DND-41 (cell line): Measurements from ENCODE around the gene SOX8.

Source experiments
- ATAC-seq: fragments of 200-7000 bp; cut with Tn5 transposase; 3 replicates; pipeline ENCODE4 v1.9.1; 2021; ENCODE audit warnings: low read depth; ENCODE audit not compliant: insufficient read depth
- DNase-seq: peaks from one replicate; pipeline ENCODE4 v3.0.0-alpha.2; 2020
- H2AFZ ChIP-seq: 2 replicates; pipeline ENCODE4 v1.6.0; 2012; ENCODE audit warnings: low read depth, low read length
- H3K27ac ChIP-seq: 2 replicates; pipeline ENCODE4 v1.5.1; 2012; ENCODE audit warnings: low read length, inconsistent platforms
- H3K27me3 ChIP-seq: fragments of 200-600 bp; sonication (generic); 2 replicates; pipeline ENCODE4 v1.6.0; 2012; ENCODE audit warnings: low read length, mild to moderate bottlenecking, inconsistent platforms; ENCODE audit not compliant: insufficient read depth, poor library complexity
- H3K36me3 ChIP-seq: 2 replicates; pipeline ENCODE4 v1.5.1; 2012; ENCODE audit warnings: low read length, inconsistent platforms; ENCODE audit not compliant: insufficient read depth
- H3K4me1 ChIP-seq: 2 replicates; pipeline ENCODE4 v1.5.1; 2012; ENCODE audit warnings: mild to moderate bottlenecking, low read length; ENCODE audit not compliant: insufficient read depth
- H3K4me2 ChIP-seq: 2 replicates; pipeline ENCODE4 v1.6.0; 2012; ENCODE audit warnings: mild to moderate bottlenecking, moderate library complexity, low read length, inconsistent platforms; ENCODE audit not compliant: insufficient read depth
- H3K4me3 ChIP-seq, 2 experiments: fragments of 200-600 bp in 1 of 2; shearing (Covaris generic) in 1 of 2; 2 replicates each; pipeline ENCODE4 v1.5.1; 2012 to 2016; ENCODE audit warnings: inconsistent platforms in 2 of 2, low read length in 2 of 2, mild to moderate bottlenecking in 2 of 2, low read depth in 1 of 2, moderate library complexity in 1 of 2
- H3K79me2 ChIP-seq: 2 replicates; pipeline ENCODE4 v1.6.0; 2012; ENCODE audit warnings: low read length, inconsistent platforms; ENCODE audit not compliant: insufficient read depth
- H3K9ac ChIP-seq: 2 replicates; pipeline ENCODE4 v1.6.0; 2012; ENCODE audit warnings: low read depth, mild to moderate bottlenecking, inconsistent platforms, low read length, moderate library complexity
- H3K9me3 ChIP-seq: 2 replicates; pipeline ENCODE4 v1.5.1; 2012; ENCODE audit warnings: low read length, moderate library complexity, mild to moderate bottlenecking, inconsistent platforms; ENCODE audit not compliant: insufficient read depth, severe bottlenecking
- H4K20me1 ChIP-seq: 2 replicates; pipeline ENCODE4 v1.6.0; 2012; ENCODE audit warnings: low read length; ENCODE audit not compliant: insufficient read depth
- CTCF ChIP-seq: IDR thresholded peaks from 2 replicates; pipeline ENCODE4 v1.5.1; 2012; ENCODE audit warnings: borderline replicate concordance, low read length, moderate library complexity, mild to moderate bottlenecking; ENCODE audit not compliant: poor library complexity, severe bottlenecking; ENCODE audit errors: extremely low read depth
- EZH2 ChIP-seq: IDR thresholded peaks from 3 replicates; pipeline ENCODE4 v1.6.1; 2012; ENCODE audit warnings: borderline replicate concordance, low read depth, mild to moderate bottlenecking, moderate library complexity, low read length, inconsistent platforms; ENCODE audit not compliant: severe bottlenecking

The SOX8 gene

DNA sequence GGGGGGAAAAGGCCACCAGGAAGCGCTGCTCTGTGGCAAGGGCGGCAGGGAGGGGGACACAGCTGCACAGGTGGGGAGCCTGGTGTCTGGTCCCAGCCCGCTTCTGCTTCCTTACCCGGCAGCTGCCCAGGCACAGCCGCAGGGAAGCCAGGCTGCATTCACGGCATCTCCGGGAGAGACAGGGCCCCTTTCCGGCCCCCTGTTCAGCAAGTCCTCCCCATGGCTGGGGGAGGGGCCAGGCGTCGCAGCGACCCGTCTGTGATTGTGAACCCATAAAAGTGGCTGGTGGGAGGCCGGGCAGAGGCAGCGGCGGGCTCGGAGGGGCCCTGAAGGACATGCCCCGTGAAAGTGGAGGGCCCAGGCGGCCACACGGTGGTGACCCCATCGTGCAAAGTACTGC is 28.7 kb downstream of the SOX8 start:
- no peak for ATAC-seq
- no peaks in the 10 kb centered on the region for H3K79me2 ChIP-seq
- no peak overlapping the region for H3K4me3 ChIP-seq
- H3K9me3 ChIP-seq = no peaks in the 10 kb centered on the region
- no peak for DNase-seq
- no peaks in the 10 kb centered on the region for H3K36me3 ChIP-seq
- no peaks in the 10 kb centered on the region for H3K4me1 ChIP-seq
- H2AFZ ChIP-seq = no peak overlapping the region
- no peak overlapping the region for H3K9ac ChIP-seq
- no peaks in the 10 kb centered on the region for H3K27me3 ChIP-seq
- H3K27ac ChIP-seq = no peak overlapping the region
- no peak overlapping the region for H3K4me2 ChIP-seq
- H4K20me1 ChIP-seq = peaks cover 9% of the 10 kb centered on the region; the same call in 1 of the 2 replicates
- TF ChIP-seq EZH2 (no peak), CTCF (no peak)

DNA sequence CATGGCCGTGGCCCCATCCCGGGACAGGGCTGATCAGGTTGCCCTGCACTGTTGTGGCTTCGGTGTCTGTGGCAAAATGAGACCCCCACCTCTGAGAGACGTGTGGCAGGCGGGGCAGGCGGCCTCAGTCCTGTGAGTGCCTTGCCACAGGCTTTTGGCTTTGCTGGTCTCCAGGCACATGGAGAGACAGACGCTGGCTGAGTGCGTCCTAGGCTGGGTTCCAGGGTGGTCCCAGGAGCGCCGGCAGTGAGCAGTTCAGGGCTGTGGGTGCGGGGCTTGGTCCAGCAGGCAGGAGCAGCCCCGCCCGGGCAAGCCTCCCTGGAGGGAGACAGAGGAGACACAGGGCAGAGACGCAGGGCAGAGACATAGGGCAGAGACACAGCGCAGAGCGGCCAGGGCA is 29.2 kb downstream of the SOX8 start:
- no peak overlapping the region for H3K27ac ChIP-seq
- DNase-seq (no peak), ATAC-seq (no peak)
- H3K4me3 ChIP-seq = no peak overlapping the region
- H4K20me1 ChIP-seq = peaks cover 9% of the 10 kb centered on the region; the same call in 1 of the 2 replicates
- H3K36me3 ChIP-seq = no peaks in the 10 kb centered on the region
- no peak for TF ChIP-seq EZH2
- TF ChIP-seq CTCF = no peak
- no peaks in the 10 kb centered on the region for H3K4me1 ChIP-seq
- H3K9ac ChIP-seq = no peak overlapping the region
- H3K79me2 ChIP-seq = no peaks in the 10 kb centered on the region
- H3K27me3 ChIP-seq = no peaks in the 10 kb centered on the region
- H3K9me3 ChIP-seq = no peaks in the 10 kb centered on the region
- H3K4me2 ChIP-seq = no peak overlapping the region
- H2AFZ ChIP-seq = no peak overlapping the region

DNA sequence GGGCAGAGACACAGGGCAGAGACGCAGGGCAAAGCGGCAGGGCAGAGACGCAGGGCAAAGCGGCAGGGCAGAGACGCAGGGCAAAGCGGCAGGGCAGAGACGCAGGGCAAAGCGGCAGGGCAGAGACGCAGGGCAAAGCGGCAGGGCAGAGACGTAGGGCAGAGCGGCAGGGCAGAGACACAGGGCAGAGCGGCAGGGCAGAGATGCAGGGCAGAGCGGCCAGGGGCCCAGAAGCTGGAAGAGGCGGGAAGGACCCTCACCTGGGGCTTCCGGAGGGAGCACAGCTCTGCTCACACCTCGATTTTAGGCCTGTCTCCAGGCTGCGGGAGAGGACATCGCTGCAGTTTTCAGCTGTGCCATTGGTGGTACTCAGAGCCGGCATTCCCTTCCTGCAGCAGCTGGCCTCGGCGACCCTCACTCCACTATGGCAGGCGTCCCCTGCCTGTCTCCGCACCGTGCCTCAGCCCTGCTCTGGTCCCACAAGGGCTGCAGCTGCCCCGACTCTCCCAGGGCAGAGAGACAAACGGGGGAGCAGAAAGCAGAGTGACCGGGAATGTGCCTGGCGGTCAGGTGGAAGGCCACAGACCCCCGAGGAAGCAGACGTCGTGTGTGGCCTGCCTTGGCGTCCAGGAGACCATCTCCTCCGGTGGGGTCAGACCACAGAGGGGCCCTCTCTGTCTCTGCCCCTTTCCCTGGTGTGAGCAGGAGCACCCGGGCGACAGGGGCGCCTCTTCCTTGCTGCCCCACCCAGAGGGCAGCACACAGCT is 29.9 kb downstream of the SOX8 start:
- Histone ChIP-seq H2AFZ (no peak overlapping the region), H3K9me3 (no peaks in the 10 kb centered on the region), H3K4me3 (no peak overlapping the region), H4K20me1 (peaks cover 9% of the 10 kb centered on the region; the same call in 1 of the 2 replicates), H3K27ac (no peak overlapping the region), H3K4me1 (no peaks in the 10 kb centered on the region), H3K9ac (no peak overlapping the region), H3K36me3 (no peaks in the 10 kb centered on the region), H3K4me2 (no peak overlapping the region), H3K27me3 (no peaks in the 10 kb centered on the region), H3K79me2 (no peaks in the 10 kb centered on the region)
- ATAC-seq (no peak), DNase-seq (no peak)
- TF ChIP-seq EZH2 = no peak
- no peak for TF ChIP-seq CTCF

DNA sequence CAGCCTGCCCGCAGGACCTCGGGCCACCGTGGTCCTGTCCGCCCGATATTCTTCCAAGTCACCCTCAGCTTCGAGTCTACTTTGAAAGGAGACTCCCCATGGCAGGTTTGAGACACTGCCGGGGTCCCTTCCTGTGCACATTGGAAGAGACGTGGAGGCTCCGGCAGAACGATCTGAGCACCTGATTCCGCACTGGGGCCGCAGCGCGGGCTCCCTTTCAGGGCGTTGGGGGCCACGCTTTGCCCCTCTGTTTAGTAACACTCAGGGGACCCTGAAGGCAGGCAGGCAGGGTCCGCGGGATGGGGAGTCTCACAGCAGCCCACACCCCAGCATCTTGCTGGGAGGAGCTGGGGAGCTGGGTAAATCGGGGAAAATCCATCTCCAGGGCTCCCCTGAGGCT is 30.6 kb downstream of the SOX8 start:
- H3K79me2 ChIP-seq = no peaks in the 10 kb centered on the region
- no peaks in the 10 kb centered on the region for H3K27me3 ChIP-seq
- H4K20me1 ChIP-seq = peaks cover 9% of the 10 kb centered on the region; the same call in 1 of the 2 replicates
- no peaks in the 10 kb centered on the region for H3K9me3 ChIP-seq
- H3K27ac ChIP-seq = no peak overlapping the region
- no peaks in the 10 kb centered on the region for H3K4me1 ChIP-seq
- no peak overlapping the region for H2AFZ ChIP-seq
- DNase-seq = no peak
- H3K4me2 ChIP-seq = no peak overlapping the region
- no peak overlapping the region for H3K4me3 ChIP-seq
- H3K9ac ChIP-seq = no peak overlapping the region
- ATAC-seq = no peak
- TF ChIP-seq EZH2 = no peak
- TF ChIP-seq CTCF = no peak
- H3K36me3 ChIP-seq = no peaks in the 10 kb centered on the region
